Activated CD8-positive, alpha-beta memory T cell treated with anti-CD3 and anti-CD28 coated beads for 48 hours (primary cell): ENCODE results near the gene KCNJ16.

Source experiments
- DNase-seq, 3 experiments: peaks; one replicate each; pipeline ENCODE4 v3.0.0-alpha.2; 2020; ENCODE audit warnings: low read depth in 2 of 3, low spot score in 2 of 3

Gene KCNJ16

GRCh38 chr17:70067134-70067533, 7.9 kb upstream of the KCNJ16 start:
- DNase-seq: no peak

DNA sequence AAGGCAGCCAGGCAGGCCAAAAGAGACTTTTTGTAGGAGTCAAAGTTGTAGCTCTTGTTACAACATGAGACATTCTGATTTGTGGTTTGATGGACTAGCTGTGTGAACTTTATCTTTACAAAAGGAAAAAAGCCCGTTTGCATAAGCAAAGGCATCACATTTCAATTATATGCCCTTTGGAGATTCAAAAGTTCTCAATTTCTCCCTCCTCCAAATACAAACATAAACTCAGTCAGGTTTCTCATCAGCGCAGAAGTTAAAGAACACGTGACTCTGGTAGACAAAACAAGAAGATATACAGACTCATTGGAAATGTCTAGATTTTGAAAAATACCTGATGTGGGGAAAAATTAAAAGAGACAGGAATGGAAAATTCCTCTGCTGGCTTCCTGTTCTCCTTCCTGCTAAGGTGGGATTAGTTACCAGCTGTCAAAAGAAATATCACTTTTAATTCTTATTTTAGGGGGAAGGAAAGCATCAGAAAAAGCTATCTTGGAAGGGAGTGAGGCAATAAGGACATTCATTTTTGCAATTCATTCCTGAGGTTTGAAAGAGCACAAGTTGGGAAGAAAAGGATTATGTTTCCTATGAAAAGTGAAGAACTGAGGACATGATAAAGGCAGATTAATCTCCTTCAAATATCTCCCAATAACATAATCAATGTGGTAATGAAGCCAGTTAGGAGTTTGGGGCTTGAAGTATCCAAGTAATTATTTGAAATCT, 4.6 kb upstream of the KCNJ16 start:
- DNase-seq: no peak

DNA sequence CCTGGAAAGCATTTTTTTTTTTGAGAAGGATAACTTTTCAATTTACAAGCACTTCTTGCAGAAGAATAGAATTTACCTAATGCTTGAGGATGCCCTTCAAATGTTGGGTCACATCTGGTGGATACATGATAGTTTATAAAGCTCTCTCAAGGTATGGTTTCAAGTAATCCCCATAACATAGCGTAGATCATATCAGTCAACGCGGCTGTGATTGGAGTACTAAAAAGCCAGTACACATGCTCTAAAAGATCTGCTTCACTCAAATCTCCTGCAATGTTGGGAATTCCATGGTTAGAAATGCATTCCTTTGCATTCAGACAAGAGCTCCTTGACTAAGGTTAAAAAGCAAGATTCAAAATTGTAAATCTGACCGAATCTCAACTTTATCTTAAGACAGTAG, 3.9 kb upstream of the KCNJ16 start:
- no peak for DNase-seq

GRCh38 chr17:70071620-70072019, 3.4 kb upstream of the KCNJ16 start:
- no peak for DNase-seq

- DNase-seq: no peak
Observed at GRCh38 chr17:70072546-70073309, 2.3 kb upstream of the KCNJ16 start.

GRCh38 chr17:70073310-70073709, 1.7 kb upstream of the KCNJ16 start:
- no peak for DNase-seq

- no peak for DNase-seq
Observed at GRCh38 chr17:70073799-70074198, 1.2 kb upstream of the KCNJ16 start.

DNA sequence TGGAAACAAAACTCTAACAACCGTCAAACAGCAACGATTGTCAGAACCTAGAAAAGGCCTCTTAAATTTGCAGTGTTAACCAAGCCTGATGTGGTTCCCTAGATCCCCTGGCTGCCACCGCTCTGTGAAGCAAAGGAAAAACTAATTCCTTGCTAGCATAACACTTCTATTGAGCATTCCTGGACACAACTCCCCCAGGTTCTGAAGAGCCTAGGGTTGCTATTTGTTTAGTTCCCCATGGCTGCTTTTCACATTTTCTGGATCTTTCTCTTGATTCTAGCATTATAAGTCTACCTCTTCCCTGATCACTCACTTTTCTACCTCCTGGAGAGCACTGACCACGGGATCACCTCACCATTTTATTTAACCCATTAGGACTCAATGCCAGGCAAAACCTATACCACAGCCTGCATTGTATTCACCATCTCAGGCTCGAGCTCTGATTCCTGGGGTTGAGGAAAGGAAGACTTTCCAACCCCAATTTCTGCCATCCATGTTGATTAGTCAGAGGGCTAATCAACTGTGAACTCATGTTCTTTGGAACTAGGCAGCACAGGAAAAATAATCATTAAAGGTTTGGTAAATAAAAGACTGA, 692 bp upstream of the KCNJ16 start:
- no peak for DNase-seq

GRCh38 chr17:70076189-70076588, 1.2 kb downstream of the KCNJ16 start:
- no peak for DNase-seq

- DNase-seq: no peak
Observed at GRCh38 chr17:70076831-70077230, 1.8 kb downstream of the KCNJ16 start.

DNA sequence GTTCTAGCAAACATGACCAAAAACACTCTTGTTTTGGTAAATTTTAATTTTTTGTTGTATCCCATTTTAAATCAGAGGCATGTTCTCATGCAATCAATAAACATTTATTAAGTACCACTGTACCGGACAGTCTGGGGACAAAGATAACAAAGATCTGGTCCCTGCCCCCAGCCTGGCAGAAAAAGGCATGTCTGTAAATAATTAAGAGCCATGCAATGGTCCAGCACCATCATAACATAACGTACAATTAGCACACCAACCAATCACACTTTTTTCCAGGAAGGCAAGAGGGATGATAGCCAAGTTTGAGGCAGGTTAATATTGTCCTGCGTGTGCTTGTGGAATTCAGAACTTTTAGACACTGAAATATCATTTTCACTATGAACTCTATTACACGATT, 3.5 kb downstream of the KCNJ16 start:
- DNase-seq: no peak

- DNase-seq: no peak
Observed at GRCh38 chr17:70078994-70079531, 4.0 kb downstream of the KCNJ16 start.

- no peak for DNase-seq
Observed at GRCh38 chr17:70080541-70081347, 5.7 kb downstream of the KCNJ16 start.

DNA sequence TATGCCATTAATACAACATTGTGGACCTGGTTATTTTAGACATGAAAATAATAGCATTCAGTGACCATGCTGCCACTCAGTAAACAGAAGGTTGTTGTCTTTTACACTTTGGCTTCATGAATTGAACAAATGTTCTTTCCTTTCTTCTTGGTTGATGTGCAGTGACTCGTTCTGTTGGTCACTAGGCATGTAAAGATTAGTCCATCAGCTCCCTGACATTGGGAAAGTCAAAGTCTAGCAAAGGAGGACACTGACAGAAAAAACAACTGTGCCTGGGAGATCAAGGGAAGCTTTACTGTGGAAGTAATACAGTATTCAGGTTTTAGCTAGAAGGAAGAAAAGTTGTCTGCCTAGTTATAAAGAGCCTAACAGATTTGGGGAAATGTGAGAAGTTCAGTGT, 6.9 kb downstream of the KCNJ16 start:
- DNase-seq: no peak

DNA sequence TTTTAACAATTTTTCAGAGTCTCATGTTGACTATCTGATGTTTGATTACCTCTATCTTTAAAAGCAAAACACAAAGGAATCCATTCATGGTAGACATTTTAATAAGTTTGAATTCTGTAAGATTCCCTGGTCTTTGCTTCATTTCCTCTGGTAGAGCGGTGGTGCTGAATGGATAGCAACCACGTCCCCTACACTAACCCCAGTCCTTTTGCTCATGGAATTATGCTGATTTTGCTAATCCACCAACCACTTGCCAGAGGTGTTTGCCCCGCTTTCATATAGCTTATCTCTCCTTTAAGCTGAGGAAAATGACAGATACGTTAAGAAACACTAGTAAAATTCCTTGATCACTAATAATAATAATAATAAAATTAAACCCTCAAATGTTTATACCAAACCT, 9.5 kb downstream of the KCNJ16 start:
- DNase-seq: no peak

DNA sequence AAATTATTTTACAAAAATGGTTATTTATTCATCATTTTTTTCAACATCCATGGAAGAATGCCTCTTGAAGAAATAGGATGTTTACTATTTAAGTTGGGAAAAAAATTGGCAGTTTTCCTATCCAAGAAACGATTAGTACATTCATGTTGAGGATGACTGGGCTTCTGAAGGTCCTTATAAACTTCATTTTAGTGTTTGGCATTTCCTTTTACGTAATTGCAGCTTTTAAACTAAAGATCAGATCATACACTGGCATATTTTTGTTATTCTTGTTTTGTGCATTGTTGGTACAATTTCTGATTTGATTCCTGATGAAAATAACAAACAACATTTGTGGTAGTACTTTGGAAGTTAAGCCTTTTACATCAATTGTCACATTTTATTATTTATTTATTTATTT, 11.5 kb downstream of the KCNJ16 start:
- DNase-seq: no peak

DNA sequence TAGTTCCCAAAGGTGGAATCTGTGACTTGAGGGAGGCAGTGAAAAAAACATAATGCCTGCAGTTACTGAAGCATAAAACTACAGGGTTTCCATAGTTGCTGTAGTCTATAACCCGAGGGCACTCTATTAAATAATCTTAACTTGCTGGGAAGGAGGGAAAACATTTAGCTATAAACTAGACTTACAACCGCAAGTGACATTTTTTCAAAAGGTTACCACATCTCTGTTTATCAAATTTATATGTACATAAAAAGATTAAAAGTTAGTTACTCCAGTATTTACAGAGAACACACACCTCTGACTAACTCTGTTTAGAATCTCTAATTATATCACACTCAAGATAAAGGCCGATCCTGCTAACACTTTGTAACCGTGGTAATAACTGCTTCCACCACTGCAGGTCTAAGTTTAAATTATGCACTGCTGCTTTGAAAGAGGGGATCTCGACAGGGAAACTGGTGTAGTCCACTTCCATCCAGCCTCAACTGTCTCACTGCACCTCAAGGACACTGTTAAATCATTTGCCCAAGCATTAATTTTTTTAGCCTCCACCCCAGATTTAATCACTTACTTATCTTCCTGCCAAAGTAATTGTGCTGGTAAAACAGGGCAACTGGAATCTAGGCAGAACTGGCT, 14.6 kb downstream of the KCNJ16 start:
- no peak for DNase-seq

- no peak for DNase-seq
Observed at GRCh38 chr17:70091005-70091568, 16.1 kb downstream of the KCNJ16 start.

GRCh38 chr17:70091696-70092095, 16.7 kb downstream of the KCNJ16 start:
- DNase-seq: no peak

GRCh38 chr17:70093163-70093562, 18.1 kb downstream of the KCNJ16 start:
- no peak for DNase-seq
